Measurements from ENCODE around the gene CEP41.

DNA sequence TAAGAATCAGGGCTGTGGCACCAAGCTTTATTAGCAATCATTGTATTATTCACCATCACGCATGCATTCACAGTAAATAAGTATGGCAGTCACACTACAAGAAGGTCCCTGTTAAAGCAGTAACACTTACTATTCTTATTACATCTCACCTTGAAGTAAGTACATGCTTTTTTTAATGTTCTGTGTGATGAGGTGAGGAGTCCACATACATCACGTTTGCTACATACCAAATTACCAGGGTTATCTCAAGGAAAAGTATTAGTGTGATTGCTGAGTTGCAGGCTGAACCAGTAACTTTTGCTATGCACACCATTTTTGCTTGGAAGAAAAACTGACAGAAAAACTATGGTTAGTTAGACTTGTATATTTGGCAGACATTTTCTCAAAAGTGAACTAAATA is 35.8 kb downstream of the CEP41 start:
- TF ChIP-seq ZNF543 (CRISPR knock-in tag; IDR thresholded peaks at IDR 0.05) = no peak
- TF ChIP-seq ZNF670 (CRISPR knock-in tag; IDR thresholded peaks at IDR 0.05; ENCODE audit: borderline replicate concordance) = no peak
- no peak for TF ChIP-seq TAF1 (CRISPR knock-in tag; IDR thresholded peaks at IDR 0.05)
- TF ChIP-seq SUZ12 (IDR thresholded peaks at IDR 0.05; ENCODE audit: low read depth, low read length) = no peak
- no peak for TF ChIP-seq ZNF766 (CRISPR knock-in tag; IDR thresholded peaks at IDR 0.05; ENCODE audit: borderline replicate concordance)
- no peak for TF ChIP-seq RBM22 (optimal IDR thresholded peaks at IDR 0.05; ENCODE audit: low read length)
- TF ChIP-seq, protein P1, sequence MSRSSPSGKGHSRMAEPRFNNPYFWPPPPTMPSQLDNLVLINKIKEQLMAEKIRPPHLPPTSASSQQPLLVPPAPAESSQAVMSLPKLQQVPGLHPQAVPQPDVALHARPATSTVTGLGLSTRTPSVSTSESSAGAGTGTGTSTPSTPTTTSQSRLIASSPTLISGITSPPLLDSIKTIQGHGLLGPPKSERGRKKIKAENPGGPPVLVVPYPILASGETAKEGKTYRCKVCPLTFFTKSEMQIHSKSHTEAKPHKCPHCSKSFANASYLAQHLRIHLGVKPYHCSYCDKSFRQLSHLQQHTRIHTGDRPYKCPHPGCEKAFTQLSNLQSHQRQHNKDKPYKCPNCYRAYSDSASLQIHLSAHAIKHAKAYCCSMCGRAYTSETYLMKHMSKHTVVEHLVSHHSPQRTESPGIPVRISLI (CRISPR knock-in tag; IDR thresholded peaks at IDR 0.05; ENCODE audit: borderline replicate concordance) = no peak
- TF ChIP-seq MAFK (conservative IDR thresholded peaks at IDR 0.05 in 1 of 2, IDR thresholded peaks at IDR 0.05 in 1 of 2; ENCODE audit: low read length in 2 of 2) = no peak
- TF ChIP-seq MYC (CRISPR knock-in tag; IDR thresholded peaks at IDR 0.05; ENCODE audit: borderline replicate concordance) = no peak
- TF ChIP-seq RNF2 (conservative IDR thresholded peaks at IDR 0.05; ENCODE audit: low read depth) = no peak
- no peak for TF ChIP-seq ZIK1 (CRISPR knock-in tag; IDR thresholded peaks at IDR 0.05; ENCODE audit: borderline replicate concordance, low read depth)
- TF ChIP-seq, protein P2, sequence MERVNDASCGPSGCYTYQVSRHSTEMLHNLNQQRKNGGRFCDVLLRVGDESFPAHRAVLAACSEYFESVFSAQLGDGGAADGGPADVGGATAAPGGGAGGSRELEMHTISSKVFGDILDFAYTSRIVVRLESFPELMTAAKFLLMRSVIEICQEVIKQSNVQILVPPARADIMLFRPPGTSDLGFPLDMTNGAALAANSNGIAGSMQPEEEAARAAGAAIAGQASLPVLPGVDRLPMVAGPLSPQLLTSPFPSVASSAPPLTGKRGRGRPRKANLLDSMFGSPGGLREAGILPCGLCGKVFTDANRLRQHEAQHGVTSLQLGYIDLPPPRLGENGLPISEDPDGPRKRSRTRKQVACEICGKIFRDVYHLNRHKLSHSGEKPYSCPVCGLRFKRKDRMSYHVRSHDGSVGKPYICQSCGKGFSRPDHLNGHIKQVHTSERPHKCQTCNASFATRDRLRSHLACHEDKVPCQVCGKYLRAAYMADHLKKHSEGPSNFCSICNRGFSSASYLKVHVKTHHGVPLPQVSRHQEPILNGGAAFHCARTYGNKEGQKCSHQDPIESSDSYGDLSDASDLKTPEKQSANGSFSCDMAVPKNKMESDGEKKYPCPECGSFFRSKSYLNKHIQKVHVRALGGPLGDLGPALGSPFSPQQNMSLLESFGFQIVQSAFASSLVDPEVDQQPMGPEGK (CRISPR knock-in tag; IDR thresholded peaks at IDR 0.05) = no peak
- no peak for TF ChIP-seq PHB2 (IDR thresholded peaks at IDR 0.05; ENCODE audit: partially characterized antibody)

All from HepG2 (cell line).